GM12878 (cell line): ENCODE measurements around the gene SUMF1. TPM values are rescaled to one million over a fixed set of nuclear protein-coding genes. Genes with fewer than 3 reads are reported as not detected.

ENCODE experiments used
- ATAC-seq: fragments of 200-7000 bp; cut with Tn5 transposase; 3 replicates; pipeline ENCODE4 v1.9.1; 2020; ENCODE audit warnings: mild to moderate bottlenecking, moderate library complexity
- BruUV-seq: library from RNA; stranded (reverse); fragments of 400-500 nt; replicated peaks from 2 replicates; lab custom pipeline; 2021; lab: Mats Ljungman, UMichigan
- CTCF ChIA-PET: fragments of 300-600 bp; sonication (Branson Sonifier 250); formaldehyde crosslinking; extraction: SDS; loops from one replicate; lab custom pipeline; 2021; ENCODE audit warnings: inconsistent platforms; lab: Yijun Ruan, JAX
- POLR2A ChIA-PET: fragments of 350-600 bp; formaldehyde crosslinking; extraction: SDS; loops from one replicate; lab custom pipeline; 2021; ENCODE audit warnings: inconsistent platforms; lab: Charles Lee
- RAD21 ChIA-PET: fragments of 300-600 bp; sonication (Branson Sonifier 250); formaldehyde crosslinking; loops from one replicate; lab custom pipeline; 2023; ENCODE audit warnings: antibody characterized with exemption; ENCODE audit not compliant: unreplicated experiment; lab: Charles Lee
- SMC1A ChIA-PET: fragments of 300-600 bp; sonication (Branson Sonifier 250); formaldehyde crosslinking; loops from one replicate; lab custom pipeline; 2023; ENCODE audit not compliant: unreplicated experiment, uncharacterized antibody; lab: Charles Lee
- DNase-seq: peaks from one replicate; pipeline ENCODE4 v3.0.0-alpha.2; 2011; ENCODE audit warnings: low read depth, low spot score
- FAIRE-seq: peaks from 3 replicates; lab custom pipeline; 2011; peaks lifted over from hg19 to GRCh38; lab: Jason Lieb, UNC
- H2AFZ ChIP-seq: 2 replicates; pipeline ENCODE4 v1.6.0; 2011; ENCODE audit warnings: low read depth, low read length, control low read depth; ENCODE audit not compliant: control insufficient read depth
- H3K27ac ChIP-seq: 2 replicates; pipeline ENCODE4 v1.5.1; 2011; ENCODE audit warnings: control low read depth; ENCODE audit not compliant: control insufficient read depth, insufficient read depth
- H3K27me3 ChIP-seq, 2 experiments: replicated peaks in 1 of 2; 2 replicates each; pipeline versions ENCODE4 v1.6.0 to v1.6.1; 2011; ENCODE audit warnings: low read length in 1 of 2; ENCODE audit not compliant: control insufficient read depth in 2 of 2, insufficient read depth in 2 of 2
- H3K36me3 ChIP-seq, 2 experiments: 2 replicates each; pipeline ENCODE4 v1.5.1; 2011; ENCODE audit warnings: low read length in 1 of 2; ENCODE audit not compliant: control insufficient read depth in 2 of 2, insufficient read depth in 2 of 2
- H3K4me1 ChIP-seq: 2 replicates; pipeline ENCODE4 v1.6.1; 2011; ENCODE audit warnings: mild to moderate bottlenecking, low read length, moderate library complexity, mixed read lengths; ENCODE audit not compliant: control insufficient read depth, insufficient read depth
- H3K4me2 ChIP-seq: 2 replicates; pipeline ENCODE4 v1.6.0; 2011; ENCODE audit warnings: control low read depth; ENCODE audit not compliant: control insufficient read depth, insufficient read depth
- H3K4me3 ChIP-seq: fragments of 200-600 bp; sonication (generic); 2 replicates; pipeline ENCODE4 v1.5.1; 2016
- H3K79me2 ChIP-seq: 2 replicates; pipeline ENCODE4 v1.6.0; 2011; ENCODE audit warnings: low read length; ENCODE audit not compliant: control insufficient read depth, insufficient read depth
- H3K9ac ChIP-seq: 2 replicates; pipeline ENCODE4 v1.8.0; 2011; ENCODE audit warnings: low read length, control low read depth, mixed read lengths; ENCODE audit not compliant: control insufficient read depth, insufficient read depth
- H3K9me3 ChIP-seq: replicated peaks from 3 replicates; pipeline ENCODE4 v1.5.1; 2011; ENCODE audit warnings: mild to moderate bottlenecking, low read length; ENCODE audit not compliant: control insufficient read depth, insufficient read depth
- H4K20me1 ChIP-seq: 2 replicates; pipeline ENCODE4 v1.6.0; 2011; ENCODE audit not compliant: control insufficient read depth, insufficient read depth
- CREB1 ChIP-seq: IDR thresholded peaks from 2 replicates; pipeline ENCODE4 v1.6.1; 2012; ENCODE audit warnings: low read depth, mild to moderate bottlenecking, inconsistent platforms
- JUND ChIP-seq: IDR thresholded peaks from 2 replicates; pipeline ENCODE4 v1.6.1; 2012; ENCODE audit warnings: low read depth, mild to moderate bottlenecking, low read length, improper control_type of control experiment, moderate library complexity
- MYC ChIP-seq: IDR thresholded peaks from 2 replicates; pipeline ENCODE4 v1.6.1; 2011; ENCODE audit warnings: mild to moderate bottlenecking, low read length, moderate library complexity, inconsistent platforms; ENCODE audit not compliant: insufficient read depth, insufficient replicate concordance, insufficient read length, severe bottlenecking
- NR2F1 ChIP-seq: fragments of 450-650 bp; conservative IDR thresholded peaks from 2 replicates; pipeline ENCODE4 v1.6.1; 2017; ENCODE audit warnings: mild to moderate bottlenecking
- RFX5 ChIP-seq: IDR thresholded peaks from 2 replicates; pipeline ENCODE4 v1.6.1; 2011; ENCODE audit warnings: low read depth, low read length, improper control_type of control experiment
- STAT3 ChIP-seq: IDR thresholded peaks from 2 replicates; pipeline ENCODE4 v1.6.1; 2011; ENCODE audit warnings: low read depth, low read length, improper control_type of control experiment
- WGBS: methylation state at CpG from one replicate; pipeline ENCODE4 v1.1.6; 2016; ENCODE audit warnings: low lambda C conversion rate; ENCODE audit not compliant: insufficient replicate concordance, insufficient coverage; ENCODE audit errors: missing lambda C conversion rate; 5-methylcytosine and 5-hydroxymethylcytosine counted together
- in situ Hi-C: fragments of 300-500 bp; cut with MboI; formaldehyde crosslinking; loops from 9 replicates; pipeline ENCODE4 v1.14.3; 2018; ENCODE audit warnings: mixed read lengths
- intact Hi-C: fragments of 100-400 bp; cut with micrococcal nuclease; formaldehyde crosslinking; loops from one replicate; pipeline ENCODE4 v1.14.2; 2022; ENCODE audit not compliant: unreplicated experiment
- polyA plus RNA-seq, 11 experiments: library from polyadenylated mRNA; depleted of rRNA in 4 of 11; unstranded in 6 of 11; stranded (reverse) in 5 of 11; fragments of >200 nt; fragmentation: Nextera tagmentation in 4 of 11; fragmentation: Illumina TruSeq in 1 of 11; extraction: Ambion mirVana in 4 of 11; extraction: Trizol in 1 of 11; gene quantifications; 1 replicate in 1 of 11; 2 replicates in 10 of 11; pipeline versions ENCODE4 v1.2.1 to v1.2.3, GENCODE V29; 2011 to 2016; ENCODE audit warnings: inconsistent platforms in 2 of 11, missing spikeins in 2 of 11, low read depth in 1 of 11
- total RNA-seq, 4 experiments: library from RNA; depleted of rRNA in 3 of 4; stranded (reverse); fragments of >200 nt in 3 of 4; fragmentation: Illumina TruSeq in 1 of 4; extraction: Trizol in 1 of 4; gene quantifications; 2 replicates each; pipeline versions ENCODE4 v1.2.1 to v1.2.3, GENCODE V29; 2013 to 2021
- TF ChIP-seq, protein P1 (sequence below): IDR thresholded peaks from 2 replicates; pipeline ENCODE4 v1.6.1; 2012; ENCODE audit warnings: low read length, inconsistent platforms

SUMF1 gene
- total and polyA plus RNA-seq, 10 of the 15 experiments (the other 5 are each of a cell fraction or from before 2014, with no cell fraction given), result 3.2 to 14.3 (median 8.5) TPM

DNA sequence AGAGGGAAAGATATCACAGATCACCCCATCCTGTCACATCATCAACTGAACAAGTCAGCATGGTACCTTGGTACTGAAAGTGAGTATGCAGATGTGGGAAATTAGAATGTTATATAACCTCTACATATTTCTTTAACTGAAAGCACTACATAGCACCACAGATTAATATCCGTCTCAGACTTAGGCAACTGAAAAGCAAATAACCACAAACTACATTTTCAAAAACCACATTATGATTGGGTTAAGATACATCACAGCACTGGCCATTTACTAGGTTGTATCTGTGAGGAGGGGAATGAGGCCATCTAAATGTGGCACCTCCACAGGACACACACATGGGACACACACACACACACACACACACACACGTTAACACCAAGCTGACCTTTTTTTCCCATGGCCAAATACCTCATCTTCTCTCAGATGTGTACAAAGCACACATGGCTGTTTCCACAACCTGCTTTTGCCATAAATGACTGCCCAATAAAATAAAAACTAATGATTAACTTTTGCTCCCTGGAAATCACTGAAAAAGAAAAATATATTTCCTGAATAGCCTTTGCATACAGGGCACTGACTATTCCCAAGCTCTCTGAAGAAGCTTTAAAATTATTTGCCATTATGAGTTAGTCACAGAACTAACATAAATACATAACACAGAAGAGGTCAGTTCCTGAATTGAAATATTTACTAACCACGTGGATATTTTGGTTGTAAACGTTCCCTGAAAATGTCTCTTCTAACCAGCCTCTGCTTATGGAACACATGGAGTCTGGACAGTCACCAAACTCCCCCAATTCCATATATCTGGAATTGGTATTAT is 60.1 kb downstream of the SUMF1 start (continued):
- TF ChIP-seq, protein P1, sequence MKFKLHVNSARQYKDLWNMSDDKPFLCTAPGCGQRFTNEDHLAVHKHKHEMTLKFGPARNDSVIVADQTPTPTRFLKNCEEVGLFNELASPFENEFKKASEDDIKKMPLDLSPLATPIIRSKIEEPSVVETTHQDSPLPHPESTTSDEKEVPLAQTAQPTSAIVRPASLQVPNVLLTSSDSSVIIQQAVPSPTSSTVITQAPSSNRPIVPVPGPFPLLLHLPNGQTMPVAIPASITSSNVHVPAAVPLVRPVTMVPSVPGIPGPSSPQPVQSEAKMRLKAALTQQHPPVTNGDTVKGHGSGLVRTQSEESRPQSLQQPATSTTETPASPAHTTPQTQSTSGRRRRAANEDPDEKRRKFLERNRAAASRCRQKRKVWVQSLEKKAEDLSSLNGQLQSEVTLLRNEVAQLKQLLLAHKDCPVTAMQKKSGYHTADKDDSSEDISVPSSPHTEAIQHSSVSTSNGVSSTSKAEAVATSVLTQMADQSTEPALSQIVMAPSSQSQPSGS, result peak; percentile 29; the same call in 1 of the 2 replicates
- no peak for TF ChIP-seq NR2F1
- TF ChIP-seq CREB1, result no peak

- FAIRE-seq (no peak), DNase-seq (no peak)
- no peak overlapping the region for H2AFZ ChIP-seq
- WGBS, result 100% methylated on average over 2 of the region's 2 CpGs
- no peak overlapping the region for H3K9ac ChIP-seq
- H3K79me2 ChIP-seq, result no peaks in the 10 kb centered on the region
- SMC1A ChIA-PET, result no interaction called here
- intact Hi-C loops, result no loop called here
- no peak overlapping the region for H3K4me3 ChIP-seq
- H3K4me2 ChIP-seq, result no peak overlapping the region
- TF ChIP-seq STAT3 (no peak), JUND (no peak), RFX5 (no peak), MYC (no peak)
- TF ChIP-seq, all 136 proteins: peak for 0
- Histone ChIP-seq H3K9me3 (no peaks in the 10 kb centered on the region), H3K4me1 (peaks cover 8% of the 10 kb centered on the region), H3K27me3 (no peaks in the 10 kb centered on the region), H3K36me3 (0 out of 4 replicates have a peak, but pooled peaks cover 0 to 3% of the 10 kb centered on the region in 2 experiments), H3K27ac (no peak overlapping the region), H4K20me1 (no peaks in the 10 kb centered on the region)
- ChIA-PET CTCF (no interaction called here), RAD21 (no interaction called here), POLR2A (no interaction called here)
- no peak for ATAC-seq
- BruUV-seq, result no TSS peak
- in situ Hi-C loops, result no loop called here
Measured at GRCh38 chr3:4404881-4405280, 62.2 kb downstream of the SUMF1 start.
